HCT116 (cell line): ENCODE measurements around the gene RFX1. TPM values are rescaled to one million over a fixed set of nuclear protein-coding genes. Genes with fewer than 3 reads are reported as not detected.
A peak's percentile ranks its signal among the peaks of the same experiment; 100 is the strongest.

Source experiments
- ATAC-seq: fragments of 200-7000 bp; cut with Tn5 transposase; 2 replicates; pipeline ENCODE4 v1.9.1; 2020; ENCODE audit warnings: mild to moderate bottlenecking, moderate library complexity
- BruUV-seq: library from RNA; stranded (reverse); fragments of 400-500 nt; replicated peaks from 2 replicates; lab custom pipeline; 2021; lab: Mats Ljungman, UMichigan
- CTCF ChIA-PET: fragments of 300-600 bp; sonication (Branson Sonifier 250); formaldehyde crosslinking; loops from one replicate; lab custom pipeline; 2021; ENCODE audit warnings: antibody characterized with exemption; lab: Charles Lee
- POLR2A ChIA-PET: fragments of 300-600, 350-600 bp; sonication (Branson Sonifier 250); formaldehyde crosslinking; loops from one replicate; lab custom pipeline; 2021; ENCODE audit warnings: antibody characterized with exemption; lab: Charles Lee
- RAD21 ChIA-PET, 2 experiments: fragments of 300-600 bp; sonication (Branson Sonifier 250); formaldehyde crosslinking; loops; one replicate each; lab custom pipeline; 2023; ENCODE audit warnings: low total read pairs in 2 of 2; ENCODE audit not compliant: uncharacterized antibody in 2 of 2, unreplicated experiment in 2 of 2, low non-redundant PET in 1 of 2; lab: Charles Lee
- DNase-seq: peaks from one replicate; pipeline ENCODE4 v3.0.0-alpha.2; 2010; ENCODE audit warnings: low read depth, low spot score
- H2AFZ ChIP-seq: fragments of 200-600 bp; shearing (Covaris generic), sonication (generic); 2 replicates; pipeline ENCODE4 v1.6.1; 2017; ENCODE audit warnings: low read depth, mixed run types, mixed read lengths, antibody characterized with exemption, low read length; ENCODE audit not compliant: poor library complexity, severe bottlenecking
- H3K27ac ChIP-seq: 2 replicates; pipeline ENCODE4 v1.5.1; 2012; ENCODE audit warnings: low read depth, low read length
- H3K27me3 ChIP-seq: fragments of 200-600 bp; sonication (generic); 2 replicates; pipeline ENCODE4 v1.6.1; 2016; ENCODE audit warnings: mixed run types, low read length, mixed read lengths; ENCODE audit not compliant: insufficient read depth
- H3K36me3 ChIP-seq, 2 experiments: fragments of 200-500 bp in 1 of 2; fragments of 200-600 bp in 1 of 2; sonication (Bioruptor generic) in 1 of 2; sonication (generic) in 1 of 2; 2 replicates each; pipeline versions ENCODE4 v1.5.1 to v1.6.1; 2014 to 2016; ENCODE audit warnings: low read length in 2 of 2, inconsistent platforms in 1 of 2, mixed read lengths in 1 of 2, mixed run types in 1 of 2; ENCODE audit not compliant: insufficient read depth in 2 of 2, control insufficient read depth in 1 of 2
- H3K4me1 ChIP-seq, 2 experiments: fragments of 200-600 bp in 1 of 2; sonication (generic) in 1 of 2; 2 replicates each; pipeline versions ENCODE4 v1.5.1 to v1.6.1; 2012 to 2017; ENCODE audit warnings: low read length in 2 of 2, inconsistent platforms in 1 of 2, mild to moderate bottlenecking in 1 of 2, mixed read lengths in 1 of 2, mixed run types in 1 of 2, moderate library complexity in 1 of 2; ENCODE audit not compliant: insufficient read depth in 2 of 2, control insufficient read depth in 1 of 2
- H3K4me2 ChIP-seq: fragments of 200-600 bp; sonication (generic); 2 replicates; pipeline ENCODE4 v1.6.1; 2017; ENCODE audit warnings: mixed run types, low read length, mixed read lengths
- H3K4me3 ChIP-seq, 2 experiments: fragments of 200-600 bp in 1 of 2; sonication (generic) in 1 of 2; replicated peaks in 1 of 2; 2 replicates each; pipeline ENCODE4 v1.5.1; 2011 to 2016; ENCODE audit warnings: low read length in 2 of 2, control low read depth in 1 of 2, low read depth in 1 of 2, mild to moderate bottlenecking in 1 of 2, mixed read lengths in 1 of 2, mixed run types in 1 of 2
- H3K79me2 ChIP-seq: fragments of 200-600 bp; sonication (generic); 2 replicates; pipeline ENCODE4 v1.6.1; 2017; ENCODE audit warnings: mild to moderate bottlenecking, mixed run types, low read length, moderate library complexity, mixed read lengths; ENCODE audit not compliant: insufficient read depth
- H3K9ac ChIP-seq: fragments of 200-600 bp; sonication (generic); 2 replicates; pipeline ENCODE4 v1.6.1; 2016; ENCODE audit warnings: low read length, mixed read lengths
- H3K9me2 ChIP-seq: fragments of 200-600 bp; sonication (generic), shearing (Covaris generic); 2 replicates; pipeline ENCODE4 v1.6.1; 2017; ENCODE audit warnings: mixed run types, mild to moderate bottlenecking, moderate library complexity; ENCODE audit not compliant: insufficient read depth
- H3K9me3 ChIP-seq, 2 experiments: fragments of 200-500 bp in 1 of 2; fragments of 200-600 bp in 1 of 2; sonication (Bioruptor generic) in 1 of 2; sonication (generic) in 1 of 2; 2 replicates each; pipeline ENCODE4 v1.6.1; 2014 to 2017; ENCODE audit warnings: low read length in 2 of 2, mixed read lengths in 2 of 2, inconsistent platforms in 1 of 2, low read depth in 1 of 2, mild to moderate bottlenecking in 1 of 2, mixed run types in 1 of 2, moderate library complexity in 1 of 2; ENCODE audit not compliant: control insufficient read depth in 1 of 2, insufficient read depth in 1 of 2
- H4K20me1 ChIP-seq: fragments of 200-600 bp; sonication (generic), shearing (Covaris generic); 2 replicates; pipeline ENCODE4 v1.6.1; 2017; ENCODE audit warnings: mixed run types, mild to moderate bottlenecking, moderate library complexity; ENCODE audit not compliant: insufficient read depth
- ATF3 ChIP-seq: IDR thresholded peaks from 2 replicates; pipeline ENCODE4 v1.6.1; 2012
- CBX3 ChIP-seq: IDR thresholded peaks from 2 replicates; pipeline ENCODE4 v1.6.1; 2012; ENCODE audit warnings: low read depth
- CEBPB ChIP-seq: IDR thresholded peaks from 2 replicates; pipeline ENCODE4 v1.6.1; 2012; ENCODE audit warnings: low read depth
- MAX ChIP-seq: IDR thresholded peaks from 2 replicates; pipeline ENCODE4 v1.6.1; 2012
- REST ChIP-seq: IDR thresholded peaks from 2 replicates; pipeline ENCODE4 v1.6.1; 2012; ENCODE audit warnings: low read depth
- TCF7L2 ChIP-seq: IDR thresholded peaks from 2 replicates; pipeline ENCODE4 v1.7.0; 2011; ENCODE audit warnings: borderline replicate concordance, inconsistent platforms; ENCODE audit not compliant: insufficient read depth, insufficient read length; ENCODE audit errors: extremely low read depth
- YY1 ChIP-seq: IDR thresholded peaks from 2 replicates; pipeline ENCODE4 v1.6.1; 2011; ENCODE audit warnings: low read length, low read depth, moderate library complexity, mild to moderate bottlenecking; ENCODE audit not compliant: insufficient replicate concordance; ENCODE audit errors: extremely low read depth
- ZBTB33 ChIP-seq: IDR thresholded peaks from 2 replicates; pipeline ENCODE4 v1.6.1; 2011; ENCODE audit warnings: mild to moderate bottlenecking, low read length, moderate library complexity; ENCODE audit not compliant: insufficient replicate concordance; ENCODE audit errors: extremely low read depth
- ZFX ChIP-seq: fragments of 450-650 bp; IDR thresholded peaks from 2 replicates; pipeline ENCODE4 v1.6.1; 2017
- intact Hi-C: fragments of 100-400 bp; cut with micrococcal nuclease; formaldehyde crosslinking; loops from 2 replicates; pipeline ENCODE4 v1.10.0; 2022
- total RNA-seq: library from RNA; stranded (reverse); gene quantifications from one replicate; pipeline ENCODE4 v1.2.1, GENCODE V29; 2021; ENCODE audit not compliant: unreplicated experiment

The RFX1 gene
- total RNA-seq, 1 experiment from 2014 or later: 16.3 TPM

GRCh38 chr19:13951799-13952153 lies 54.3 kb downstream of the RFX1 start:
- Histone ChIP-seq H3K4me2 (peak overlapping the region; percentile 70), H2AFZ (peak overlapping the region; percentile 98), H3K36me3 (peaks cover 7 to 18% of the 10 kb centered on the region in 2 experiments; a peak in 3 of 4 replicates), H3K4me3 (peak overlapping the region; percentile 36 to 49), H3K79me2 (peaks cover 21% of the 10 kb centered on the region), H3K9me2 (no peaks in the 10 kb centered on the region), H3K4me1 (peaks cover 7 to 18% of the 10 kb centered on the region in 2 experiments), H3K27me3 (no peaks in the 10 kb centered on the region), H3K9me3 (no peaks in the 10 kb centered on the region), H4K20me1 (no peaks in the 10 kb centered on the region), H3K27ac (no peak overlapping the region), H3K9ac (no peak overlapping the region)
- ChIA-PET RAD21 (interaction anchor here in 1 of 2 experiments (0.8 kb wide), 1 partner anchor 71 kb away, joined by 4 read pairs; no protein-coding TSS in a partner anchor), CTCF (no interaction called here), POLR2A (interaction anchor here (1.7 kb wide), 1 partner anchor 18 kb away, joined by 3 read pairs; no protein-coding TSS in a partner anchor)
- ATAC-seq (peak; percentile 12), DNase-seq (no peak)
- intact Hi-C loops: loop anchor here (2.0 kb wide), 1 partner anchor 53 kb away; no protein-coding TSS in a partner anchor
- TF ChIP-seq ATF3: no peak
- TF ChIP-seq TCF7L2: no peak
- no peak for TF ChIP-seq MAX
- TF ChIP-seq CBX3: no peak
- no peak for TF ChIP-seq REST
- no peak for TF ChIP-seq YY1
- no peak for TF ChIP-seq ZBTB33
- TF ChIP-seq CEBPB: no peak
- TF ChIP-seq ZFX: no peak
- BruUV-seq: no TSS peak
